Prostate gland (tissue), 2 donors: ENCODE measurements around the gene PLEKHF1.

Experiments
- POLR2A ChIP-seq: fragments of 450-650 bp; IDR thresholded peaks from one replicate; pipeline ENCODE4 v1.6.1; 2016; ENCODE audit warnings: antibody characterized with exemption, mild to moderate bottlenecking
- POLR2AphosphoS5 ChIP-seq: sonication (generic); formaldehyde crosslinking; IDR thresholded peaks from one replicate; pipeline ENCODE4 v1.6.1; 2017; ENCODE audit warnings: antibody characterized with exemption
- TF ChIP-seq, protein P1 (sequence below), 4 experiments: fragments of 200-600 bp in 2 of 4; fragments of 450-650 bp in 2 of 4; sonication (generic) in 2 of 4; IDR thresholded peaks; 1 replicate in 3 of 4; 2 replicates in 1 of 4; pipeline ENCODE4 v1.5.1; 2016 to 2019; ENCODE audit warnings: antibody characterized with exemption in 4 of 4, mild to moderate bottlenecking in 2 of 4, moderate library complexity in 2 of 4

- TF ChIP-seq, protein P1, sequence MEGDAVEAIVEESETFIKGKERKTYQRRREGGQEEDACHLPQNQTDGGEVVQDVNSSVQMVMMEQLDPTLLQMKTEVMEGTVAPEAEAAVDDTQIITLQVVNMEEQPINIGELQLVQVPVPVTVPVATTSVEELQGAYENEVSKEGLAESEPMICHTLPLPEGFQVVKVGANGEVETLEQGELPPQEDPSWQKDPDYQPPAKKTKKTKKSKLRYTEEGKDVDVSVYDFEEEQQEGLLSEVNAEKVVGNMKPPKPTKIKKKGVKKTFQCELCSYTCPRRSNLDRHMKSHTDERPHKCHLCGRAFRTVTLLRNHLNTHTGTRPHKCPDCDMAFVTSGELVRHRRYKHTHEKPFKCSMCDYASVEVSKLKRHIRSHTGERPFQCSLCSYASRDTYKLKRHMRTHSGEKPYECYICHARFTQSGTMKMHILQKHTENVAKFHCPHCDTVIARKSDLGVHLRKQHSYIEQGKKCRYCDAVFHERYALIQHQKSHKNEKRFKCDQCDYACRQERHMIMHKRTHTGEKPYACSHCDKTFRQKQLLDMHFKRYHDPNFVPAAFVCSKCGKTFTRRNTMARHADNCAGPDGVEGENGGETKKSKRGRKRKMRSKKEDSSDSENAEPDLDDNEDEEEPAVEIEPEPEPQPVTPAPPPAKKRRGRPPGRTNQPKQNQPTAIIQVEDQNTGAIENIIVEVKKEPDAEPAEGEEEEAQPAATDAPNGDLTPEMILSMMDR (IDR thresholded peaks at IDR 0.05) = no peak
- no peak for TF ChIP-seq POLR2A
- TF ChIP-seq POLR2AphosphoS5 = no peak
Observed at GRCh38 chr19:29640231-29640630, 25.0 kb upstream of the PLEKHF1 start.
